Central memory CD4-positive, alpha-beta T cell (primary cell): ENCODE results near the gene B4GALNT4.
A peak's percentile ranks its signal among the peaks of the same experiment; 100 is the strongest.
"Not testable (repeated sequence)": the region's sequence is repeated elsewhere in the genome, so short reads cannot be mapped to it uniquely, and the experiment has no call there.

Source experiments
- DNase-seq: peaks from one replicate; pipeline ENCODE4 v3.0.0; 2022
- total RNA-seq, 3 experiments: gene quantifications; one replicate each; lab custom pipeline; 2026; lab: John Stamatoyannopoulos, UW

B4GALNT4 gene, protein sequence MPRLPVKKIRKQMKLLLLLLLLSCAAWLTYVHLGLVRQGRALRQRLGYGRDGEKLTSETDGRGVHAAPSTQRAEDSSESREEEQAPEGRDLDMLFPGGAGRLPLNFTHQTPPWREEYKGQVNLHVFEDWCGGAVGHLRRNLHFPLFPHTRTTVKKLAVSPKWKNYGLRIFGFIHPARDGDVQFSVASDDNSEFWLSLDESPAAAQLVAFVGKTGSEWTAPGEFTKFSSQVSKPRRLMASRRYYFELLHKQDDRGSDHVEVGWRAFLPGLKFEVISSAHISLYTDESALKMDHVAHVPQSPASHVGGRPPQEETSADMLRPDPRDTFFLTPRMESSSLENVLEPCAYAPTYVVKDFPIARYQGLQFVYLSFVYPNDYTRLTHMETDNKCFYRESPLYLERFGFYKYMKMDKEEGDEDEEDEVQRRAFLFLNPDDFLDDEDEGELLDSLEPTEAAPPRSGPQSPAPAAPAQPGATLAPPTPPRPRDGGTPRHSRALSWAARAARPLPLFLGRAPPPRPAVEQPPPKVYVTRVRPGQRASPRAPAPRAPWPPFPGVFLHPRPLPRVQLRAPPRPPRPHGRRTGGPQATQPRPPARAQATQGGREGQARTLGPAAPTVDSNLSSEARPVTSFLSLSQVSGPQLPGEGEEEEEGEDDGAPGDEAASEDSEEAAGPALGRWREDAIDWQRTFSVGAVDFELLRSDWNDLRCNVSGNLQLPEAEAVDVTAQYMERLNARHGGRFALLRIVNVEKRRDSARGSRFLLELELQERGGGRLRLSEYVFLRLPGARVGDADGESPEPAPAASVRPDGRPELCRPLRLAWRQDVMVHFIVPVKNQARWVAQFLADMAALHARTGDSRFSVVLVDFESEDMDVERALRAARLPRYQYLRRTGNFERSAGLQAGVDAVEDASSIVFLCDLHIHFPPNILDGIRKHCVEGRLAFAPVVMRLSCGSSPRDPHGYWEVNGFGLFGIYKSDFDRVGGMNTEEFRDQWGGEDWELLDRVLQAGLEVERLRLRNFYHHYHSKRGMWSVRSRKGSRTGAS
- total RNA-seq: 5.2 to 10.2 (median 7.6) reads per million in 3 experiments

DNA sequence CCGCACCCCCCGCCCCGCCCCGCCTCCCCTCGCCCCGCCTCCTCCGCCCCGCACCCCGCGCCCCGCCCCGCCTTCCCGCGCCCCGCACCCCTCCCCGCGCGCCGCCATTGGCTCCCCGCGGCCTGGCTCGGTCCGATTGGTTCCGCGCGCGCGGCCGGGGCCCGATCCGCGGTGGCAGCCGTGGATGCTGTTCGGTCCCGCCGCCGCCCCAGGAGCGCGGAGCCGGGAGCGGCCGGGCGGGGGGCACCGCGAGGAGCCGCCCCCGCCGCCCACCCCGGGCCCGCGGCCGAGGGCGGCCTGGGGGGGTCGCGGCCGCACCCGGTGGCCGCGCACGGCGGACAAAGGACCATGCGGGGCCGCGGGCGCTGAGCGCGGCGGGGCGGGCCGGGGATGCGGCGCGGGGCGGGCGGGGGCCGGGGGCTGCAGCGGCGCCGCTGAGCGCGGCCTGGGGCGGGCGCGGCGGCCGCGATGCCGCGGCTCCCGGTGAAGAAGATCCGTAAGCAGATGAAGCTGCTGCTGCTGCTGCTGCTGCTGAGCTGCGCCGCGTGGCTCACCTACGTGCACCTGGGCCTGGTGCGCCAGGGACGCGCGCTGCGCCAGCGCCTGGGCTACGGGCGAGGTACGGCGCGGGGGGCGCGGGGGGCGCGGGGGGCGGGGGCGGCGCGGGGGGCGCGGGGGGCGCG lies at the start of gene B4GALNT4:
TSS of gene B4GALNT4 (plus strand) at position 164 of the 683 bp plus-strand sequence. CDS start at position 469, 305 bp downstream.
- DNase-seq: no peak

DNA sequence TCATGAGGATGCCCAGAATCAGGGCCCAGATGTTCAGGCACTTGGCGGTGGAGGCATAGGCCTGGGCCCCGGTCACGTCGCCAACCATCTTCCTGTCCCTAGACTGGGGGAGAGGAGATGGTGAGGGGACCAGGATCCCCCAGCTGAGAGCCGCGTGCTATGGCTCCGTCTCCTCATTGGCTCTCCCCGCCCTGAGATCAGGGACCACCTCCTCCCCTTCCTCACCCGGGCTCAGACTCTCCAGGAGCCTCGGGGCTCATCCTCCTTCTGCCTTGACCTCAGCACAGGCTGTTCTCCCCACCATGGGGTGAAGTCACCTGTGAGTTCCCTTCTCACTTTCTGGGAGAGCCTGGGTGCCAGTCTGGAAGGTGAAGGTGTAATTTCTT lies 49.4 kb upstream of the B4GALNT4 start:
- DNase-seq: not testable (repeated sequence)

DNA sequence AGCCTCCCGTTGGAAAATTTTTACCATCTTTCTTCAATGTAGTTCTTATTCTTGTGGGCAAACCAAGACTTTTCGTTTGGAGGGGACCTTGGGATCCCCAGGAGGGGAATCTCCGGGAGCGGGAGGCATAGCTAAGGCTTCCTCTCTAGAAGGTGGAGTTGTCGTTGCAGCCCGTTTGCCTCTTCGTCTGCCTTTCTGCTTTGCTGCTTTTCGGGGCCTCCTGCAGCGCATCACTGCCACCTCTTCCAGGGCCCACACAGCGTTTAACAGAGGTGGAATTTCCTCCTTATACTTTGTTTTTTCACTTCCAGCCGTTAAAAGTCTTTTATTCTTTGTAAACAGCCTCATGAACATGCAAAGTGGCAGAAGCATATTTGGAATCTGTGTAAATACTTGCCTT lies 45.1 kb upstream of the B4GALNT4 start:
- no peak for DNase-seq

DNA sequence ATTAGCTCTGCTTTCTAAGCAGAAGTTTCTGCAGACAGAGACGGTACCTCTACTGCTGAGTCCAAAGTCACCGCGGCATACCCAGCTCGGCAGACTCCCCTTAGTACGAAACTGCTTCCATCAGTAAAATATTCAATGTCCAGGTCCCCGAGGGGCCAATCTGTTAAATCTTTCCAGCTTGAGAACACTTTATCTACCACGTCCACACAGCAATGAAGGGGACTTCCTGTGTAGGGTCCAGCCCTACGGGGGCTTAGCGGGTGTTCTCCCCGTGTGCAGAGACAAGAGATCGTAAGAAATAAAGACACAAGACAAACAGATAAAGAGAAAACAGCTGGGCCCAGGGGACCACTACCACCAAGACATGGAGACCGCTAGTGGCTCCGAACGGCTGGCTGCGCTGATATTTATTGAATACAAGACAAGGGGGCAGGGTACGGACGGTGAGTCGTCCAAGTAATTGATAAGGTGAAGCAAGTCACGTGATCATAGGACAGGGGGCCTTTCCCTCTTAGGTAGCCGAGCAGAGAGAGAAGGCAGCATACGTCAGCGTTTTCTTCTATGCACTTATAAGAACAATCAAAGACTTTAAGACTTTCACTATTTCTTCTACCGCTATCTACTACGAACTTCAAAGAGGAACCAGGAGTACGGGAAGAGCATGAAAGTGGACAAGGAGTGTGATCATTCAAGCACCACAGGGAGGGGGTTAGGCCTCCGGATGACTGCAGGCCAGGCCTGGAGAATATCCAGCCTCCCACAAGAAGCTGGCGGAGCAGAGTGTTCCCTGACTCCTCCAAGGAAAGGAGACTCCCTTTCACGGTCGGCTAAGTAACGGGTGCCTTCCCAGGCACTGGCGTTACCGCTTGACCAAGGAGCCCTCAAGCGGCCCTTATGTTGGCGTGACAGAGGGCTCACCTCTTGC lies 44.4 kb upstream of the B4GALNT4 start:
- DNase-seq: not testable (repeated sequence)

DNA sequence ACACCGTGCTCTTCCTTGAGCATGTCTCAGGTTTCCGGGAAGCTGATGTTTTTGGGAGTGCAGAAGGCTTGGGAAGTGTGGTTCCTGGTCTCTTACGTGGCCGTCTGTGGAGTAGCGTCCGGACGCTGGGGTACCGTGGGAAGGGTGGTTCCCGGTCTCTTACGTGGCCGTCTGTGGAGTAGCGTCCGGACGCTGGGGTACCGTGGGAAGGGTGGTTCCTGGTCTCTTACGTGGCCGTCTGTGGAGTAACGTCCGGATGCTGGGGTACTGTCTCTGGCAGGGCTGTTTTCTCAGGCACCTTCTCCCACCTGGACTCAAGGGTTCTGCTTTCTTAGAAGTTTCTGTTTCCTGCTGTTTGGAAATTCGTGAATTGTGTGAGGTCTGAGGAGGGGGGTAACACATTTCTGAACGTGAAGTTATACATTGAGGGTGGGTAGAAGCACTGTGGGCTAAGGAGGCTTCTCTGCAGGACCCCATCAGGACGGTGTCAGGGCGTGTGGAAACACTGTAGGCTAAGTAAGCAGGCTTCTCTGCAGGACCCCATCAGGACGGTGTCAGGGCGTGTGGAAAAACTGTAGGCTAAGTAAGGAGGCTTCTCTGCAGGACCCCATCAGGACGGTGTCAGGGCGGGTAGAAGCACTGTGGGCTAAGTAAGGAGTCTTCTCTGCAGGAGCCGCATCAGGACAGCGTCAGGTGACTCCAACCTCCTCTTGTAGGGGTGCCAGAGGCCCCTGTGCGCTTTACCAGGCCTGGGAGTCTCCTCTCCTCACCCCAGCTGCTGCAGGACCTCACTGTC lies 43.3 kb upstream of the B4GALNT4 start:
- no peak for DNase-seq

DNA sequence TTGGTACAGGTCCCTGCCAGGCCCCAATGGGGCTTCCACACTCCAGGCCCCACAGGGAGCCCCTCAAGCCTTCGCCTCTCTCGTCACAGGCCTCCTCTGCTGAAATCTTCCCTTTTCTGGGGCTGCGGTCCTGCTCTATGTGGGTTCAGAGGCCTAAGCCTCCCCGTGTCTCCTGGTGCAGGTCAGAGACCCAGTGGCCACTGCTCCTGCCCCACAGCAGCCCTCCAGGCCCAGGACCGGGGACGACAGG lies 42.8 kb upstream of the B4GALNT4 start:
- DNase-seq: no peak

DNA sequence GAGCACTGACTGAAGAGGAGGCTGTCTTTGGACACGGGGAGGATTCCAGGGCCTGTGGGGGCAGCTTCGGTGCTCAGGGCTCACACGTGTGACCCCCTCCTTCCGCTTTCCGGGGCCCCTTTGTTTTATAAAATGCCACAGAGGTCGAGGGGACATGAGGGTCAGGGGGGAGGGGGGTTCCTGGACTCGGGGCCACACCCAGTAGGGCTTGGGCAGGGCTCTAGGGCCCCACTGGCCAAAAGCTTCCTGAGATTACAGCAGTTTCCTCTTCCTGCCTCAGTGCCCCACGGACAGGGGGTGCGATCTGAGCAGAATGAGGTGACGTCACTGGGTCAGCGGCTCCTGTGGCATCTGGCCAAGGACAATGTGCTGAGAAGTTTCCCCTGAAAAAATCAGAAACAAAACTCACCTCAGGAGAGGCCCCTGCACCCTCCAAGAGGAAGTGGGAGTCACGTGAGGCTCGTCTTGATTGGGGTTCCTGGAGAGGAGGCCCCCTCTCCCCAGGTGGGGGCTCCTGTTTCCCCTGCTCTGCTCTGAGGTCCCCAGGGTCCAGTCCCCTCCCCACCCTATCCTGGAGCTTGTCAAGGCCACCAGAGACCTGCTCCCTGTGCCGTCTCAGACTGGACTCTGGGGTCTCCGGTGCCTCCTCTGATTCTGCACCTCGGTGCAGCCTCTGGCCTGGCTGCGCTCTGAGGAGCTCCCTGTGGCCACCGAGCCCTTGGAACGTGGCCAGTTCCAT lies 42.3 kb upstream of the B4GALNT4 start:
- DNase-seq: peak; percentile 69

DNA sequence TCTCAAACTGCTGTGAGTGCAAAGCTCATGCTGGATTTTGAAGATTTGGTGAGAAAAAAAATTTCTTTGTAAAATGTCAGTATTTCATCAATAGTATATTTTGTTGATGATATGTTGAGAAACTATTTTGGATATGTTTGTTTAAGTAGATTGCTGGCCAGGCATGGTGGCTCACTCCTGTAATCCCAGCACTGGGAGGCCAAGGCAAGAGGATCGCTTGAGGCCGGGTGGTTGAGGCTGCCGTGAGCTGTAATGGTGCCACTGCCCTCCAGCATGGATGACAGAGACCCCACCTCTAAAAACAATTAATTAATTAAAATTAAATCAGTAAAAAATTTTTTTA lies 41.7 kb upstream of the B4GALNT4 start:
- no peak for DNase-seq

DNA sequence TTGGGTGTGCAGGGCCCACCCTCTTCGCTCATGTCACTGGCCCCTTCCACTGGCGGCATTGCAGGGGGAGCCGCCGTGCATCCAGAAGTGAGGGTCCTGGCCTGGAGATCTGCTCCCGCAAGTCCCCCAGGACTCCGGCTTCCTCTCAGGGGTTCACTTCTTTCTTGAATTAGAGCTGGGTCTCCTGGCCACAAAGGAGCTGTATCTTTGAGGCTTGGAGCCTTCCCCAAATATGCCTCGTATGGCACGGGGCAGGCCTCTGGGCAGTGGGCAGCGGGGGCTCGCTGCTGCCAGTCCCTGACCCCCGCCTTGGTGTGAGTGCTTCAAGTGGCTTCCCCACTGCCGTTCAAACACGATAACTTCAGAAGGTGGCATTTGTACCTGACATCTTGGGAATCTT lies 41.3 kb upstream of the B4GALNT4 start:
- no peak for DNase-seq

DNA sequence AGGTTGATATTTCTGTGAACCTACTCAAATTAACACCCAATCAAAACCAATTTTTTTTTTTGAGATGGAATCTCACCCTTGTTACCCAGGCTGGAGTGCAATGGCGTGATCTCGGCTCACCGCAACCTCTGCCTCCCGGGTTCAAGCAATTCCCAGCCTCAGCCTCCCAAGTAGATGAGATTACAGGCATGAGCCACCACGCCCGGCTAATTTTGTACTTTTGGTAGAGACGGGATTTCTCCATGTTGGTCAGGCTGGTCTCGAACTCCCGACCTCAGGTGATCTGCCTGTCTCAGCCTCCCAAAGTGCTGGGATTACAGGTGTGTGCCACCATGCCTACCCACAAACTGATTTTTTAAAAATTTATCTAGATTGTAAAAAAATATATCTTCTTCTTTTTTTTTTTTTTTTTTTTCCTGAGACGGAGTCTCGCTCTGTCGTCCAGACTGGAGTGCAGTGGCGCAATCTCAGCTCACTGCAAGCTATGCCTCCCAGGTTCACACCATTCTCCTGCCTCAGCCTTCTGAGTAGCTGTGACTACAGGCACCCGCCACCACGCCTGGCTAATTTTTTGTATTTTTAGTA lies 40.7 kb upstream of the B4GALNT4 start:
- DNase-seq: not testable (repeated sequence)

DNA sequence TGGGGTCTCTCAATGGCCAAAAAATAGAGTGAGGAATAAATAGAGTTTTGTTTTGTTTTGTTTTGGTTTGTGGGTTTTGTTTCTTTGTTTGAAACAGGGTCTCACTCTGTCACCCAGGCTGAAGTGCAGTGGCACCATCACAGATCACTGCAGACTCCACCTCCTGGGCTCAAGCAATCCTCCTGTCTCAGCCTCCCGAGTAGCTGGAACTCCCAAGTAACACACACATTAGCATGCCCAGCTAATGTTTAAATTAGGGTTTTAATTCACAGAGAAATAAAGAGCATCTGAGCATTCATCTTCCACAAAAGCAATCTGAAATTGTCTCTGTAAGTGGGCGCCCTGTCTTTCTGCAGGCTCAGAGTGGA lies 39.4 kb upstream of the B4GALNT4 start:
- no peak for DNase-seq

DNA sequence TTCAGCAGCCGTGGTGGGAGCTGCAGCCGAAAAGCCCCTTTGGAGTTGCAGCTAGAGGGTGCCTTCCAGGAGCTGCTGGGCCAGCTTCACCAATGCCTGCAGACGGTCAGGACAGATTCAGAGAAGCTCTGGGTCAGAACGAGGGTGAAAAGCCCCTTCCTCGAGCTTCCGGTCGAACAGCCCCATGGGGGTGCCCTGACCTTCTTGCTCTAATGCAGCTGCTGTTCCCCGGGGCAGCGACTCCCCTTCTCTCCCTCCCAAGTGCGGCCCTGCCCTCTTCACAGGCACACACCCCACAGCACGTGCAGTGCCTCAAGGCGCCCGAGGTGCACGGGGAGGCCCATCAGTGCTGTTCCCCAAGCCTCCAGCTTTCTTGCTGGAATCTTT lies 39.0 kb upstream of the B4GALNT4 start:
- DNase-seq: no peak

DNA sequence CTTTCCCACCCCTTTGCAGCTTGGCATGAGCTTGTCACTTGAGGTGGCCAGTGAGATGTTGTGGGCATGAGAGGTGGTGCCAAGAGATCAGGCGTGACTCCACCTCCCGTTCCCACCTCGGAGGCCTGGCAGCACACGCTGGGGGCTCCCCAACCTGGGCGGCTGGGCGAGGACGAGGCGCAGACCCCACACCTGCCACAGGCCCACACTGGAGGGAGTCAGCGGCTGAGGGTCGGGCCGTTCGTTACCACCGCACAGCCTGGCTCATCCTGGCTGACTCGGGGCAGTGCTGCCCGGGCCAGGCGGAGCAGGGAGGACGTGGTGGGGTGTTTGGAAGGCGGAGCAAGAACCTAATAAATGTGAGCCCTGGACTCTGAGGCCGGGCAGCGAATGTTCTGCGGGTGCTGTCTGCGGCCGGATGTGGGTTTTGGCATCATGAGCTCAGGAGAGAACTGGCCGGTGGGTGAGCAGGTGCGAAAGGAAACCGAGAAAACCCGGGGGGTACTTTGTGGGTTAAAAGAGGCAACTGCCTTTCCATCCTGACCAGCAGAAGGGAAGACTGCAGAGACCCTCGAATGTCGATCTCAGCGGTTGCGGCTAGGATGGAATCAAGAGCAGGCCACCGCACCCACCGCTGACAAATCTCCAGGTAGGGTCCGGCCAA lies 38.5 kb upstream of the B4GALNT4 start:
- no peak for DNase-seq

DNA sequence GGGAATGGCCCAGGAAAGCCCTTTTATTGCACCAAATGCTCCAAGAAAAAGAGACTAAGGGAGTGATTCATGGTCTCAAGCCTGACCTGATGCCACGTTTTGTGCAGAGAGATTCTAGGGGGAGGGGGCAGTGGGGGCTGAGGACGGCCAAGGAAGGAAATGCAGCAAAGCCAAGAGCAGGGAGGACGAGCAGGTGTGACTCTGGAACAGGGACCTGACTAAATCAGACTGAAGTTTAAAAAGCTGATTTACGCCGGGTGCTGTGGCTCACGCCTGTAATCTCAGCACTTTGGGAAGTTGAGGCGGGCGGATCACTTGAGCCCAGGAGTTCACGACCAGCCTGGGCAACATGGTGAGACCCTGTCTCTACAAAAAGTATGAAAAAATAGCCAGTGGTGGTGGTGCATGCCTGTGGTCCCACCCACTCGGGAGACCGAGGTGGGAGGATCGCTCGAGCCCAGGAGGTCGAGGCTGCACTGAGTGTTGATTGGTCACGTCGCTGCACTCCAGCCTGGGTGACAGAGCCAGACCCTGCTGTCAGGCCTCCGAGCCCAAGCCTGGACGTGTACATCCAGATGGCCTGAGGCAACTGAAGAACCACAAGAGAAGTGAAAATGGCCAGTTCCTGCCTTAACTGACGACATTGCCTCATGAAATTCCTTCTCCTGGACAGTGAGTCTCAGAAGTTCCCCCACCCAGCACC lies 37.8 kb upstream of the B4GALNT4 start:
- DNase-seq: no peak

DNA sequence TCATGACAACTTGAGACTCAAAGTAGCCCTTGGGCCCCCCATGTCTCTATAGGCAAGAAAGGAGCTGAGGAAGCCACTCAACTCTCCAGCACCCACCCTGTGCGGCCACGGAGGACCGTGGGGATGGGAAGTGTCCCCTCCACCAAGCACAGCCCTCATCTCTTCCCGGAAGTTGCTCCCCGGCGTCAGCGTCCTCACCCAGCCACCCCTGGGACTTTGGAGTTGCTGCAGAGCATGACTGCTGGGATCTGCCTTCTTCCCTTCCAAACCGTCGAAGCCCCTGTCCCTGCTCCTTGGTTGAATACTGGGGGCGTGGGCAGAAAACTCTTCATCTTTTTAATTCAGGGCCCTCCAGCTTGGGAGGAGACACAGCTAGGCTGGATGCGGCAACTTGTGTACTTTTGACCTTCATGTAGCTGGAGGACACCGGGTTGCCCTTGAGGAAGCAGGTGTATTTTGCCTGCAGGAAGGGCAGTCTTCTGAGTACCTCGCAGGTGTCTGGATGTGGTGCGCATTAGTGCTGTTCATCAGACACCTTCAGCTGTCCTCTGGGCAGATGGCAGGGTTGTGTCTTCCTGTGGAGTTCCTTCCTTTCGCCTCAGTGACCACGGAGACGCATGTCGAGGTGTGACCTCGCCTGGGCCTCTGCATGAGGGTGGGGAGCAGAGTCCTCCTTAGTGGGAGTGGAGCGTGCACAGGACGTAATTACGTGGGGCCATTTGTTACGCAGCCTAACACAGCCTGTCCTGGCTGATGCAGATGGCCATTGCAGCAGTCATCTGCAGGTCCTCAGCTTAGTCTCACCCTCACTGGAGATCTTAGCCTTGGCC lies 36.4 kb upstream of the B4GALNT4 start:
- DNase-seq: no peak

DNA sequence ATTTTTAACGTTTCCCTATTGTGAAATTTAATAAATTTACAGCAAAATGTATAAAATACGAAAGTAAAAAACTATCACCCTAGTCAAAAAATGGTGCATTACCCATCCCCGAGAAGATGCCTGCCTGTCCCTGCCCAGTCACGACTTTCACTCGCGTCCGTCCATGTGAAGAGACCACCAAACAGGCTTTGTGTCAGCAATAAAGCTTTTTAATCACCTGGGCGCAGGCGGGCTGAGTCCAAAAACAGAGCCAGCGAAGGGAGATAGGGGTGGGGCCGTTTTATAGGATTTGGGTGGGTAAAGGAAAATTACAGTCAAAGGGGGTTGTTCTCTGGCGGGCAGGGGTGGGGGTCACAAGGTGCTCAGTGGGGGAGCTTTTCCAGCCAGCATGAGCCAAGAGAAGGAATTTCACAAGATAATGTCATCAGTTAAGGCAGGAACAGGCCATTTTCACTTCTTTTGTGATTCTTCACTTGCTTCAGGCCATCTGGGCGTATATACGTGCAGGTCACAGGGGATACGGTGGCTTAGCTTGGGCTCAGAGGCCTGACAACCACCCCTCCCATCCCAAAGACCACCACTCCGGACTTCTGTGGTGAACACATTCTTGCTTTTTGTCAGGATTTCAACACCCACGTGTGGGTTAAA lies 35.6 kb upstream of the B4GALNT4 start:
- not testable (repeated sequence) for DNase-seq

DNA sequence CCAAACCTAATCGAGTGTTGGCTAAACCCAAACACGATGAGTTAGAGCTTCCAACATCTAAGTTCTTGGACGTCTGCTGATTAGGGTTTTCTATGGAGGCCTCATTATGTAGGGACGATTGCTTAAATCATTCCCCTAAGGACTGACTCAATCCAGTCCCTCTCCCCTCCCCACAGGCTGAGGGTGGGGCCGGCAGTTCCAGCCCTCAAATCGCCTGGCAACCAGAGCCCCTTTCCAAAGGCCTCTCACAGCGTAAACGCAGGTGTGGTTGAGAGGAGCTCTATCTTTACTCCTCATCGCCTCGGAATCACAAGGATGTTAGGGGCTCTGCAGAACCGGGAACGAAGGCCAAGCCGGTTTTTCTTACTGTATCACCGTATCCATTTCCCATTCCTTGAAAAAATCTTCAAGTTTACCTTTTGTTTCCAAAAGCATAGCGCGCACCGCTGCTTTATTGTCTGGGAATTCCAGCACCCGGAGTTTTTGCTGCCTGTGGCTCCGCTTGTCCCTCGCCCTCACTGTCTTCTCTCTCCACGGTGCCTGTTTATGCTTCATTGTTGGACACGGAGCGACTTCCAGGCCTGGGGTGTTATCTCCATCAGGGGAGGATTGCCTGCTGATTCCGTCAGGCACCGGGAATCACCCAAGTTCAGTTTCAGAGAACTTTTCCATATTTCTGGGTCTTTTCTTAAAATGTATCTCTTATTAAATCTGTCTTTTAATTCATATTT lies 34.9 kb upstream of the B4GALNT4 start:
- no peak for DNase-seq
